ENCODE data around the gene CABLES1. TPM values are rescaled to one million over a fixed set of nuclear protein-coding genes. Genes with fewer than 3 reads are reported as not detected.

The CABLES1 gene
- total RNA-seq, 2 experiments from 2014 or later: not detected

DNA sequence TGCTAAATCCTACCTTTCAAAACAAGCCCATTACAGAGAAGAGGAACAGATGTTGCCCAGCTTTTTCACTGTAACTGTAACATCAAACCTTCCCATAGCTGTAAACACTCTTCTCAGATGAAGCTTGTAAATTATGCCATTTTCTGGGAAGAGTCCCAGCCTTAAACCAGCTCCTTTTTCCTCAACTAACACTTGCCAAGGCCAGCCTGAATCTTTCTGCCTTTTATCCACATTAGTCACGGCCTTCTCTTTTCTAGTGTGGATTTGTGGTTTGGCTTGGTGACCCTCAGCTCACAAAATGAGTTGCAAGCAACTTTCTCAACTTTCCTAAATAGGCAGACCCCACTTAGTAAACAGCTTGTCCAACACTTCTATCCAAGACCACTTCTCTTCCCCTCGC lies 90.2 kb downstream of the CABLES1 start:
- Mint-ChIP-seq H3K4me1 (ENCODE audit: low read depth) (peaks cover 15% of the 10 kb centered on the region), H3K36me3 (ENCODE audit: low read depth) (no peaks in the 10 kb centered on the region), H3K9me3 (no peaks in the 10 kb centered on the region), H3K27ac (no peak overlapping the region), H3K27me3 (no peaks in the 10 kb centered on the region), H3K4me3 (no peak overlapping the region)
- Histone ChIP-seq H3K4me3 (ENCODE audit: low read length) (no peak overlapping the region), H3K9me3 (ENCODE audit: control insufficient read depth in 1 of 2, insufficient read depth in 1 of 2, low read length in 2 of 2) (no peaks in the 10 kb centered on the region), H3K27ac (ENCODE audit: low read depth in 1 of 2, low read length in 2 of 2) (no peak overlapping the region), H3K36me3 (ENCODE audit: insufficient read depth, low read length) (no peaks in the 10 kb centered on the region), H3K4me1 (ENCODE audit: insufficient read depth, low read length) (peaks cover 8% of the 10 kb centered on the region), H3K27me3 (ENCODE audit: control insufficient read depth in 1 of 2, insufficient read depth in 2 of 2, low read length in 2 of 2) (no peaks in the 10 kb centered on the region)
- intact Hi-C loops (cut with DNase I, micrococcal nuclease): no loop called here
- ChIA-PET CTCF (interaction anchor here (0.6 kb wide), 1 partner anchor 515 kb away, joined by 3 read pairs; no protein-coding TSS in a partner anchor), POLR2A (no interaction called here)
- DNase-seq (no peak), ATAC-seq (ENCODE audit: poor library complexity) (no peak)
- TF ChIP-seq, protein P1, sequence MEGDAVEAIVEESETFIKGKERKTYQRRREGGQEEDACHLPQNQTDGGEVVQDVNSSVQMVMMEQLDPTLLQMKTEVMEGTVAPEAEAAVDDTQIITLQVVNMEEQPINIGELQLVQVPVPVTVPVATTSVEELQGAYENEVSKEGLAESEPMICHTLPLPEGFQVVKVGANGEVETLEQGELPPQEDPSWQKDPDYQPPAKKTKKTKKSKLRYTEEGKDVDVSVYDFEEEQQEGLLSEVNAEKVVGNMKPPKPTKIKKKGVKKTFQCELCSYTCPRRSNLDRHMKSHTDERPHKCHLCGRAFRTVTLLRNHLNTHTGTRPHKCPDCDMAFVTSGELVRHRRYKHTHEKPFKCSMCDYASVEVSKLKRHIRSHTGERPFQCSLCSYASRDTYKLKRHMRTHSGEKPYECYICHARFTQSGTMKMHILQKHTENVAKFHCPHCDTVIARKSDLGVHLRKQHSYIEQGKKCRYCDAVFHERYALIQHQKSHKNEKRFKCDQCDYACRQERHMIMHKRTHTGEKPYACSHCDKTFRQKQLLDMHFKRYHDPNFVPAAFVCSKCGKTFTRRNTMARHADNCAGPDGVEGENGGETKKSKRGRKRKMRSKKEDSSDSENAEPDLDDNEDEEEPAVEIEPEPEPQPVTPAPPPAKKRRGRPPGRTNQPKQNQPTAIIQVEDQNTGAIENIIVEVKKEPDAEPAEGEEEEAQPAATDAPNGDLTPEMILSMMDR (IDR thresholded peaks at IDR 0.05): no peak

DNA sequence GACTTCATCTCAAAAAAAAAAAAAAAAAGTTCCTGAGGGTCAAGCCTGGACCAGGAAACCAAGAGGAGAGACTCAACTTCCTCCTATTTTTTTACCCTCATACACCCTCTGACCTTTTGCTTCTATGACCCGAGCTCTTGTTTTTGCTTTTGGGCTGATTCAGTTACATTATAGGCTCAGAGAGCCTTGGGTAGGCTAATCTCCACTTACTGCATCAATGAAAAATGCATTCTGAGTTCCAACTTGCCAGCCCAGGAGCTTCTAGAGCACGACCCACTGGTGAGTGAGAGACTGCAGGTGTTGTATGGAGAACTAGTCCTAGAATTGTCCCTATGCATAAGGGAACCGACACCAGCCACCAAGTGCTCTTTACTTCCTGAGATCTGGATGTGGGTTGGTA lies 91.1 kb downstream of the CABLES1 start:
- CTCF ChIA-PET: interaction anchor here (0.6 to 0.7 kb wide), 2 partner anchors 178 to 516 kb away, joined by 3 to 4 read pairs; no protein-coding TSS in a partner anchor
- no peak overlapping the region for H3K4me3 Mint-ChIP-seq
- TF ChIP-seq, protein P1 (IDR thresholded peaks at IDR 0.05): no peak
- Histone ChIP-seq H3K4me1 (ENCODE audit: insufficient read depth, low read length) (peaks cover 16% of the 10 kb centered on the region), H3K36me3 (ENCODE audit: insufficient read depth, low read length) (no peaks in the 10 kb centered on the region), H3K27me3 (ENCODE audit: control insufficient read depth in 1 of 2, insufficient read depth in 2 of 2, low read length in 2 of 2) (no peaks in the 10 kb centered on the region), H3K9me3 (ENCODE audit: control insufficient read depth in 1 of 2, insufficient read depth in 1 of 2, low read length in 2 of 2) (no peaks in the 10 kb centered on the region), H3K4me3 (ENCODE audit: low read length) (no peak overlapping the region), H3K27ac (ENCODE audit: low read depth in 1 of 2, low read length in 2 of 2) (no peak overlapping the region)
- H3K4me1 Mint-ChIP-seq (ENCODE audit: low read depth): peaks cover 24% of the 10 kb centered on the region
- intact Hi-C loops (cut with DNase I, micrococcal nuclease): no loop called here
- POLR2A ChIA-PET: no interaction called here
- DNase-seq (no peak), ATAC-seq (ENCODE audit: poor library complexity) (no peak)
- no peaks in the 10 kb centered on the region for H3K36me3 Mint-ChIP-seq (ENCODE audit: low read depth)
- H3K9me3 Mint-ChIP-seq: no peaks in the 10 kb centered on the region
- H3K27me3 Mint-ChIP-seq: no peaks in the 10 kb centered on the region
- no peak overlapping the region for H3K27ac Mint-ChIP-seq

DNA sequence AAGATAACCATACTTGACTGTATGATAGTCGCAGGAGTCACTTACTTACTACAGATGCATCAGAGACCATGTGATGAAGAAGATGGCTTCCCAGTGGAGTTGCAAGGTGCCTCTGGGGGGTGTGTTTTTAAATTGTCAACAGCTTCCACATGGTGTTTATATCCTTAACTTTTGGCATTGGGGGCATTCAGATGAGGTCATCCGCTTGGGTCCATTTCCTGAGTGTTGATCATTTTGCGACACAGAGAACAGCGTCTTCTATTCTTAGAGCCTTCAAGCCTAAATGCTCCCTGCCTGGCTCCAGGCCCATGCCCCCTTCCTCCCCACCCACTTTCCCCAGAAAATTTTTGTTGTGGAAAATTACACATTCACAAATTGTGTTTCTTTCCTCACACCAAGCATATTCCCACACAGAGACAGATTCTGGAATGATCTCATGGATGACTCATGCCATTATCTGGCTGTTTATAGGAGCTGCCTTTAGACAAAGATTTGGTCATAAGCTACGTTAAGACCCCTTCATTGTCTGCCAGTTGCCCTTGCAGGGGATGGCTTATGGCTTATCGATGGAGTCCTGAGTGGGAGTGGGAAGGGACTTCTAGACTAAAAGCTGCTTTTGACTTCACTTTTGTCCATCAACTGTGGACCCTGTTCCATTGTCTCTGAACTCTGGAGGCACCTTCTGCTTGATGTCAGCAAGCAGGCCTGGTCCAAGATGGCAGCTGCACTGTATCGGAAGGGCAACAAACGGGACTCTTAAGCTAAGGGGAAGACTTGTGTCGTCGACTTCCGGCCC lies 91.8 kb downstream of the CABLES1 start:
- DNase-seq (no peak), ATAC-seq (ENCODE audit: poor library complexity) (no peak)
- Histone ChIP-seq H3K36me3 (ENCODE audit: insufficient read depth, low read length) (no peaks in the 10 kb centered on the region), H3K4me3 (ENCODE audit: low read length) (no peak overlapping the region), H3K9me3 (ENCODE audit: control insufficient read depth in 1 of 2, insufficient read depth in 1 of 2, low read length in 2 of 2) (no peaks in the 10 kb centered on the region), H3K27me3 (ENCODE audit: control insufficient read depth in 1 of 2, insufficient read depth in 2 of 2, low read length in 2 of 2) (no peaks in the 10 kb centered on the region), H3K27ac (ENCODE audit: low read depth in 1 of 2, low read length in 2 of 2) (no peak overlapping the region), H3K4me1 (ENCODE audit: insufficient read depth, low read length) (peaks cover 23% of the 10 kb centered on the region)
- ChIA-PET POLR2A (no interaction called here), CTCF (interaction anchor here (0.7 kb wide), 1 partner anchor 177 kb away, joined by 4 read pairs; no protein-coding TSS in a partner anchor)
- peaks cover 31% of the 10 kb centered on the region for H3K4me1 Mint-ChIP-seq (ENCODE audit: low read depth)
- no peaks in the 10 kb centered on the region for H3K9me3 Mint-ChIP-seq
- H3K27me3 Mint-ChIP-seq: no peaks in the 10 kb centered on the region
- H3K36me3 Mint-ChIP-seq (ENCODE audit: low read depth): no peaks in the 10 kb centered on the region
- TF ChIP-seq, protein P1 (IDR thresholded peaks at IDR 0.05): no peak
- no peak overlapping the region for H3K27ac Mint-ChIP-seq
- intact Hi-C loops (cut with DNase I, micrococcal nuclease): no loop called here
- H3K4me3 Mint-ChIP-seq: no peak overlapping the region
